HepG2 (cell line): Measurements from ENCODE around the gene ATN1. TPM values are rescaled to one million over a fixed set of nuclear protein-coding genes. Genes with fewer than 3 reads are reported as not detected.

Source experiments
- FOXA1 ChIP-seq, 2 experiments: fragments of 450-650 bp in 1 of 2; sonication (generic) in 1 of 2; formaldehyde crosslinking in 1 of 2; IDR thresholded peaks; 2 replicates each; pipeline versions ENCODE4 v1.4.0 to v1.6.1; 2016 to 2020; ENCODE audit warnings: missing genetic modification reagents in 1 of 2
- MED1 ChIP-seq: sonication (generic); formaldehyde crosslinking; IDR thresholded peaks from 2 replicates; pipeline ENCODE4 v1.4.0; 2020; ENCODE audit warnings: missing genetic modification reagents
- NR2C2 ChIP-seq: sonication (generic); formaldehyde crosslinking; IDR thresholded peaks from 2 replicates; pipeline ENCODE4 v1.4.0; 2020; ENCODE audit warnings: missing genetic modification reagents, mild to moderate bottlenecking, moderate library complexity, borderline replicate concordance
- NR2F6 ChIP-seq, 2 experiments: IDR thresholded peaks; 2 replicates each; pipeline ENCODE4 v1.6.1; 2016; ENCODE audit warnings: antibody characterized with exemption in 1 of 2, mild to moderate bottlenecking in 1 of 2
- ZFP82 ChIP-seq: sonication (generic); formaldehyde crosslinking; IDR thresholded peaks from 2 replicates; pipeline ENCODE4 v1.5.1; 2020; ENCODE audit warnings: mild to moderate bottlenecking, missing genetic modification reagents, borderline replicate concordance
- ZNF331 ChIP-seq: sonication (generic); formaldehyde crosslinking; IDR thresholded peaks from 2 replicates; pipeline ENCODE4 v1.4.0; 2020; ENCODE audit warnings: missing genetic modification reagents
- ZNF562 ChIP-seq: sonication (generic); formaldehyde crosslinking; IDR thresholded peaks from 2 replicates; pipeline ENCODE4 v1.8.0; 2022; ENCODE audit warnings: missing genetic modification reagents, borderline replicate concordance
- polyA plus RNA-seq, 8 experiments: library from polyadenylated mRNA; depleted of rRNA in 3 of 8; stranded (reverse) in 7 of 8; unstranded in 1 of 8; fragments of >200 nt; fragmentation: Illumina TruSeq in 4 of 8; extraction: Trizol in 4 of 8; gene quantifications; 2 replicates each; pipeline versions ENCODE4 v1.2.1 to v1.2.3, GENCODE V29; 2011 to 2016; ENCODE audit warnings: low read depth in 4 of 8, missing spikeins in 1 of 8, mixed read lengths in 1 of 8; ENCODE audit not compliant: insufficient read depth in 1 of 8
- total RNA-seq, 5 experiments: library from RNA; depleted of rRNA; stranded (reverse); fragments of >200 nt; fragmentation: Illumina TruSeq; extraction: Trizol; gene quantifications; 2 replicates each; pipeline ENCODE4 v1.2.3, GENCODE V29; 2016; ENCODE audit warnings: low read depth in 1 of 5
- TF ChIP-seq, protein P1 (sequence below): sonication (generic); formaldehyde crosslinking; IDR thresholded peaks from 2 replicates; pipeline ENCODE4 v1.5.1; 2020; ENCODE audit warnings: missing genetic modification reagents, mild to moderate bottlenecking, borderline replicate concordance
- TF ChIP-seq, protein P2 (sequence below): sonication (generic); formaldehyde crosslinking; IDR thresholded peaks from 2 replicates; pipeline ENCODE4 v1.5.0; 2020; ENCODE audit warnings: mild to moderate bottlenecking, missing genetic modification reagents, moderate library complexity
- TF ChIP-seq, protein P3 (sequence below): sonication (generic); formaldehyde crosslinking; IDR thresholded peaks from 2 replicates; pipeline ENCODE4 v1.5.1; 2020; ENCODE audit warnings: missing genetic modification reagents, mild to moderate bottlenecking, borderline replicate concordance
- TF ChIP-seq, protein P4 (sequence below): IDR thresholded peaks from 2 replicates; pipeline ENCODE4 v1.6.1; 2016; ENCODE audit warnings: low read depth, control low read depth

ATN1 gene
- total and polyA plus RNA-seq, 2 of the 13 experiments (the other 11 are each of a cell fraction or from before 2014, with no cell fraction given) = 2.1 to 8.6 TPM

DNA sequence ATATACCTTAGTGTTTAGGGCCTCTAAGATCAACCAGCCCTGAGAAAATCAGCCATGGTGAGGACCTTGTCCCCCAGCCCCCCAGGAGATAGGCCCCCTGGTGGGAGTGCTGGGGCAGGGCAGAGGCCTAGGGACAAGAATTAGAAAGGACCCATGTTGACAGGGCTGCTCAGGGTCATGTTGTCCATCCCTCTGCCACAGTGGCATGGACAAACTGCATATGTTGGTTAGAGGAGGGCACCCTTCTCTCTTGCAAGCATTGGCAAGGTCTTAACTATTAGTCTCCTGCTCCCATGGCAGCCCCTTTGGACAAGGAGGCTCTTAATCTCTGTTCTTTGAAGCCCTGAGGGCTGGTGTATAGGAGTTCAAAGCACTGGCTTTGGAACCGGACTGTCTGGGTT, 22.6 kb downstream of the ATN1 start (continued):
- no peak for TF ChIP-seq ZNF562 (CRISPR knock-in tag)
- peak; percentile 70 for TF ChIP-seq NR2C2 (CRISPR knock-in tag)
- TF ChIP-seq, protein P1, sequence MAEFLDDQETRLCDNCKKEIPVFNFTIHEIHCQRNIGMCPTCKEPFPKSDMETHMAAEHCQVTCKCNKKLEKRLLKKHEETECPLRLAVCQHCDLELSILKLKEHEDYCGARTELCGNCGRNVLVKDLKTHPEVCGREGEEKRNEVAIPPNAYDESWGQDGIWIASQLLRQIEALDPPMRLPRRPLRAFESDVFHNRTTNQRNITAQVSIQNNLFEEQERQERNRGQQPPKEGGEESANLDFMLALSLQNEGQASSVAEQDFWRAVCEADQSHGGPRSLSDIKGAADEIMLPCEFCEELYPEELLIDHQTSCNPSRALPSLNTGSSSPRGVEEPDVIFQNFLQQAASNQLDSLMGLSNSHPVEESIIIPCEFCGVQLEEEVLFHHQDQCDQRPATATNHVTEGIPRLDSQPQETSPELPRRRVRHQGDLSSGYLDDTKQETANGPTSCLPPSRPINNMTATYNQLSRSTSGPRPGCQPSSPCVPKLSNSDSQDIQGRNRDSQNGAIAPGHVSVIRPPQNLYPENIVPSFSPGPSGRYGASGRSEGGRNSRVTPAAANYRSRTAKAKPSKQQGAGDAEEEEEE = no peak
- no peak for TF ChIP-seq FOXA1 (IDR thresholded peaks at IDR 0.05)
- peak; percentile 44 for TF ChIP-seq FOXA1 (CRISPR knock-in tag; IDR thresholded peaks at IDR 0.05)
- TF ChIP-seq, protein P2, sequence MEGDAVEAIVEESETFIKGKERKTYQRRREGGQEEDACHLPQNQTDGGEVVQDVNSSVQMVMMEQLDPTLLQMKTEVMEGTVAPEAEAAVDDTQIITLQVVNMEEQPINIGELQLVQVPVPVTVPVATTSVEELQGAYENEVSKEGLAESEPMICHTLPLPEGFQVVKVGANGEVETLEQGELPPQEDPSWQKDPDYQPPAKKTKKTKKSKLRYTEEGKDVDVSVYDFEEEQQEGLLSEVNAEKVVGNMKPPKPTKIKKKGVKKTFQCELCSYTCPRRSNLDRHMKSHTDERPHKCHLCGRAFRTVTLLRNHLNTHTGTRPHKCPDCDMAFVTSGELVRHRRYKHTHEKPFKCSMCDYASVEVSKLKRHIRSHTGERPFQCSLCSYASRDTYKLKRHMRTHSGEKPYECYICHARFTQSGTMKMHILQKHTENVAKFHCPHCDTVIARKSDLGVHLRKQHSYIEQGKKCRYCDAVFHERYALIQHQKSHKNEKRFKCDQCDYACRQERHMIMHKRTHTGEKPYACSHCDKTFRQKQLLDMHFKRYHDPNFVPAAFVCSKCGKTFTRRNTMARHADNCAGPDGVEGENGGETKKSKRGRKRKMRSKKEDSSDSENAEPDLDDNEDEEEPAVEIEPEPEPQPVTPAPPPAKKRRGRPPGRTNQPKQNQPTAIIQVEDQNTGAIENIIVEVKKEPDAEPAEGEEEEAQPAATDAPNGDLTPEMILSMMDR (CRISPR knock-in tag) = peak; percentile 38
- TF ChIP-seq, protein P3, sequence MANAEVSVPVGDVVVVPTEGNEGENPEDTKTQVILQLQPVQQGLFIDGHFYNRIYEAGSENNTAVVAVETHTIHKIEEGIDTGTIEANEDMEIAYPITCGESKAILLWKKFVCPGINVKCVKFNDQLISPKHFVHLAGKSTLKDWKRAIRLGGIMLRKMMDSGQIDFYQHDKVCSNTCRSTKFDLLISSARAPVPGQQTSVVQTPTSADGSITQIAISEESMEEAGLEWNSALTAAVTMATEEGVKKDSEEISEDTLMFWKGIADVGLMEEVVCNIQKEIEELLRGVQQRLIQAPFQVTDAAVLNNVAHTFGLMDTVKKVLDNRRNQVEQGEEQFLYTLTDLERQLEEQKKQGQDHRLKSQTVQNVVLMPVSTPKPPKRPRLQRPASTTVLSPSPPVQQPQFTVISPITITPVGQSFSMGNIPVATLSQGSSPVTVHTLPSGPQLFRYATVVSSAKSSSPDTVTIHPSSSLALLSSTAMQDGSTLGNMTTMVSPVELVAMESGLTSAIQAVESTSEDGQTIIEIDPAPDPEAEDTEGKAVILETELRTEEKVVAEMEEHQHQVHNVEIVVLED (CRISPR knock-in tag) = no peak
- 0 out of 2 replicates have a peak, but pooled peaks have one; percentile 11 for TF ChIP-seq NR2F6 (IDR thresholded peaks at IDR 0.05)
- no peak for TF ChIP-seq NR2F6 (CRISPR knock-in tag; IDR thresholded peaks at IDR 0.05)
- TF ChIP-seq ZNF331 (CRISPR knock-in tag) = no peak
- TF ChIP-seq, protein P4, sequence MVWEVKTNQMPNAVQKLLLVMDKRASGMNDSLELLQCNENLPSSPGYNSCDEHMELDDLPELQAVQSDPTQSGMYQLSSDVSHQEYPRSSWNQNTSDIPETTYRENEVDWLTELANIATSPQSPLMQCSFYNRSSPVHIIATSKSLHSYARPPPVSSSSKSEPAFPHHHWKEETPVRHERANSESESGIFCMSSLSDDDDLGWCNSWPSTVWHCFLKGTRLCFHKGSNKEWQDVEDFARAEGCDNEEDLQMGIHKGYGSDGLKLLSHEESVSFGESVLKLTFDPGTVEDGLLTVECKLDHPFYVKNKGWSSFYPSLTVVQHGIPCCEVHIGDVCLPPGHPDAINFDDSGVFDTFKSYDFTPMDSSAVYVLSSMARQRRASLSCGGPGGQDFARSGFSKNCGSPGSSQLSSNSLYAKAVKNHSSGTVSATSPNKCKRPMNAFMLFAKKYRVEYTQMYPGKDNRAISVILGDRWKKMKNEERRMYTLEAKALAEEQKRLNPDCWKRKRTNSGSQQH = no peak
- no peak for TF ChIP-seq ZFP82 (CRISPR knock-in tag)
- TF ChIP-seq MED1 (CRISPR knock-in tag) = no peak
